GM18868 (cell line): Measurements from ENCODE around the gene COIL.

ENCODE experiments used
- ATAC-seq: cut with Tn5 transposase; IDR thresholded peaks from one replicate; pipeline ENCODE4 v1.9.1; 2021; ENCODE audit warnings: mild to moderate bottlenecking, moderate library complexity; ENCODE audit not compliant: unreplicated experiment

The COIL gene

DNA sequence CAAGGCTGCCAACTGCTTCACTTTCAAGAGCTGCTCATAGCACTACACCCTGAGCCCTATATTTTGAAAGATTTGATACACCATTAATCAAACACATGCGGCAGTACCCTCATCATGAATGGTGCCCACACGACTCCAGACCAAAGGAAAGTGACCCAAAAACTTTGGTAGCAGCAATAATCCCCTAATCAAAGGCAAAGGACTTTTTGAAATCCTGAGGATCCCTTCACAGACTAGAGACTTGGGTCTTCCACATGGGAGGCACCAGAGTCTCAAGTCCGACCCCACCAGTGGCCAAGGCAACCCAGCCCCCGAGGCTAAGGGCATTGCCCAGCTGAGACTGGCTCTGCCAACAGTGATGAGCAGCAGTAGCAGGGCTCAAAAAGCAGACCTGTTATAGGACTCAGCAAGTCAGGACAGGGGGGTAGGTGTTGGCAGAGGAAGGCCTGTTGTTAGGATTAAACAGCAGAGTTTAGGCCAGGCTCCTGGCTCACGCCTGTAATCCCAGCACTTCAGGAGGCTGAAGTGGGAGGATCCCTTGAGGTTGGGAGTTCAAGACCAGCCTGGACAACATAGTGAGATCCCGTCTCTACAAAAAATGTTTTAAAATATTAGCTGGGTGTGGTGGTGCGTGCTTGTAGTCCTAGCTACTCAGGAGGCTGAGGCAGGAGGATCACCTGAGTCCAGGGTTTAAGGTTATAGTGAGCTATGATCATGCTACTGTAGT lies 50.2 kb downstream of the COIL start:
- no peak for ATAC-seq

DNA sequence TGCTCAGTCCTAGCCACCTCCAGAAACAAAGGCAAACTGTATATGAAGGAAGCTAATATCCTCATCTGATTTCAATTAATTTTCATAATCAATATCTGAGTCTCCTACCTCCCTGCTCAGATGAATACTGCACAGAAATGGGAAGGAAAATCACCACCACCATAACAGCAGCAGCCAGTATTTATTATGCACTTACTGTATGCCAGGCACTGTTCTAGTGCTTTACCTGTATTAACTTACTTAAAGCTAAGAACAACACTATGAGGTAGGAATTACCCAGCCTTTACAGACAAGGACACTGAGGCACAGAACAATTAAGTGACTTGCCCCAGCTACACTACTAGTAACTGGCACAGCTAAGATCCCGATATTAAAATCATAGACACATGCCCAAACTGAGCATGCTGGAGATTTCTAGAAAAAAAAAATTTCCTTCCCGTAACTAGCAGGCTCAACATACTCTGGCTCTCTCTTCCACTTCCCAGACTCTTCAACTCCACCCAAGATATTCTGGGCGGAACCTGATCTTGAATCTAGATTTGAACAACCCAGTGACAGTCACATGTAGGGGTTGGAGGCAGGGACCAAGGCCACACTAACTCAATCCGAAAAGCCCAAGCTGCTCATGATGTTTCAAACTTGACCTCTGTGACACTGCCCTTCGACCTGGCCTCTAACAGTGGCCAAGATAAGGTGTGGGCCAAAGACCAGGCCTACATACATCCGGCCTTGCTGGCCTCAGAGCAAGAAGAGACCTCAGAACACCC lies 50.9 kb downstream of the COIL start:
- ATAC-seq: no peak

DNA sequence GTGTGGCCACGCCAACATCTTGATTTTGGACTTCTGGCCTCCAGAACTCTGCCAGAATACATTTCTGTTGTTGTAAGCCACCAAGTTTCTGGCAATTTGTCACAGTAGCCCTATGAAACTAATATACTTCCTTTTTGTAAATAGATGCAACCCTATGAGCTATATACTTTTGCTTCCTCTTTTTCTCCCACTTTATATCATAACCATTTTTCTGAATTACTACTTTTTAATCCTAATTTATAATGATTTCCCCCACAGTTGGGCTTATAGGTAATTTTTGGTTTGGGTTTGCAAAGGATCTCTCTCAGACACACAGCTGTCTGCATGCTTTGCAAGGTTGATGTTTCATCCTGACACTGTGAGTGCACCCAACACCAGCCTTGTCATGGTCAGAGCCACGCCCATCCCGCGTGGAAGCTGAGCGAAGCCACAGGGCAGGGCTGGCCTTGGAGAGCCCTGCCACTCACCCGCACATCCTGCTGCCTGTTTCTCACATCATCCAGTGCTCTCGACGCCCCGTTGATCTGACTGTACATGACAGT lies 52.8 kb downstream of the COIL start:
- peak; percentile 88 for ATAC-seq

DNA sequence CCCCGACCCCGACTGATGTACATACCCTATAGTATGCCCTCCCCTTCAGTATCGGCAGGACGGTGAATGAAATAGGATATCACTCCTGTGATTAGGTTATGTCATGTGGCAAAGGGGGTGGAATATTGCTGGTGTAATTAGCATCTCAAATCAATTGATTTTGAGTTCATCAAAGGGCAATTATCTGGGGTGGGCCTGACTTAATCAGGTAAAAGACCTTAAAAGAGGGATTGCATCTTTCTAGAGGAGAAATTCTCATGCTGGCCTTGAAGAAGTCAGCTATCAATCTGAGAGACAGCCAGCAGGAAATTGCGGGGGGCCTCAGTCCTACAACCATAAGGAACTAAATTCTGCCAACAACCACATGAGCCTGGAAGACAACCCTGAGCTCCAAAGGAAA lies 57.3 kb downstream of the COIL start:
- ATAC-seq: no peak

DNA sequence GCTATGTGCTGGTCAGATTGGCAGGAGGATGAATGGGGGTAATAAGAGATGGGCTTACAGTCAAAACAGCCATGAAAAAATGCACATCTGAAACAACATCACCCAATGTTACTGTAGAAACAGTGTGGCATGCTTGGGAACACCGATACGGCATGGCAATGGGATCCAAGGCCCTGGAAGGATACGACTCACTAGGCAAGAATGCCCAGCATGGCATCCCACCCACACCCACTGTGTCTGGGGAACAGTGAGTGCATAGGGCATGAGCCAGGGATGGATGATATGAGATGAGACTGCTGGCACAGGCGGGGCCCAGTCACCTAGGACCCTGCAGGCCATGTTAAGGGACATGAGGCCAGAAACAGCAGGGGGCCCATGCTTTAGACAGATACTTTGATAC lies 58.5 kb downstream of the COIL start:
- no peak for ATAC-seq

DNA sequence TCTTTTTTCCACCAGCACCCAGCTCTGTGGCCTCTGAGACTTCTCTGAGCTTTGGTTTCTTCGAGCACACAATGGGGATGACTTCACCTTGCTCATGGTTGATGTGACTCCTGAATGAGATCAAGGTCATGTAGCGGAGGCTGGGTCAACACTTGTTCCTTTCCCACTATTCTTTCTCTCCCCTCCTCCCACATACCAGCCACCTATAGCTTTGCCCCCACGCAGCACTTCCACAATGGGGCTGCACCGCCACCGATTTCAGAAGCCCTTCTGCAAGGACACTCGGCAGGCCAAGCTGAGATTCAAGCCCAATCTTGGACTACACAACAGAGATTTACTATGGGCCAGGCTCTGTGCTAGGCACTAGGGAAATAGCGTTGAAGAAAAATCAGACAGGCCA lies 61.4 kb downstream of the COIL start:
- no peak for ATAC-seq

DNA sequence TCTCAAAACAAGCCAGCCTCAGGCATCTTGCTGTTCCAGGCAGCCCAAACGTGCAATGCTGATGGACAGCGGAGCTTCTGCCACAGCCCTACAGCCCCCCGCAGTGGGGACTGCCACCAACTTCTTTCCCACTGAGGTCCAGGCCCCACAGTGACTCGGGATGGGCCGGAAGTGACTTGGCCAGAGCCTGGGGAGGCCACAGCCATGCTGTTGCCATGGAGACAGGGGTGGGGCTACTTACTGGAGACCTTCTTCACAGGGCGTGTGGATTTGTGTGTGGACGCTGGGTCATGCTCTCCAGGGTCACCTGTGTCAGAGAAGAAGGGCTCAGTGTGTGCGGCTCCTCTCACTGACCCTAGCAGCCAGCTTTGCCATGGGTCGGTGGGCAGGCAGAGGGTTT lies 62.0 kb downstream of the COIL start:
- ATAC-seq: no peak

DNA sequence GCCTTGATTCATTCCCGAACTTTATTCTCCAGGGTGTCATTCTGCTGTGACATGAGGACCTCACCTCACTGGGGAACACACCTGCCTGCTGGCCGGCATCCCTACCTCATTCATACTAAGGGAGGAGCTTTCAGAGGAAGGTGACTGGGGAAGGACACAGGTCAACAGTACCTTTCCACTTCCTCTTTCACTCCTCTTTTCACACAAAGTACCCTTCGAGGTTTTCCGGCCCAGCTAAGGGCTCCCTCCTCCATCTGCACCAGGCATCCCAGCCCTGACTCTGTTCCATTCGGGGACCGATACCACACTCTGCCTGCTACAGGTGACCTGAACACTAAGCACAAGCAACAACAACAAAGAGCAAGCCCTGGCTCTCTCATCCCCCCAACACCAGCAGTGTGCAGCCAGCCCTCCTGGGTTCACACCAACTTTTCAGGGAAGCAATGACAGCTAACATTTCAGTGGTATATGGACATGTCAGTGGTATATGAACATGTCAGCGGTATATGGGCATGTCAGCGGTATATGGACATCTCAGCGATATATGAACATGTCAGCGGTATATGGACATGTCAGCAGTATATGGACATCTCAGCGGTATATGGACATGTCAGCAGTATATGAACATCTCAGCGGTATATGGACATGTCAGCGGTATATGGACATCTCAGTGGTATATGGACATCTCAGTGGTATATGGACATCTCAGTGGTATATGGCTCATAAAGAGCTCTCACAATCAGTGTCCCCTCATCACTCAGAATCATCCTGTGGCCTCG lies 63.0 kb downstream of the COIL start:
- peak; percentile 65 for ATAC-seq

DNA sequence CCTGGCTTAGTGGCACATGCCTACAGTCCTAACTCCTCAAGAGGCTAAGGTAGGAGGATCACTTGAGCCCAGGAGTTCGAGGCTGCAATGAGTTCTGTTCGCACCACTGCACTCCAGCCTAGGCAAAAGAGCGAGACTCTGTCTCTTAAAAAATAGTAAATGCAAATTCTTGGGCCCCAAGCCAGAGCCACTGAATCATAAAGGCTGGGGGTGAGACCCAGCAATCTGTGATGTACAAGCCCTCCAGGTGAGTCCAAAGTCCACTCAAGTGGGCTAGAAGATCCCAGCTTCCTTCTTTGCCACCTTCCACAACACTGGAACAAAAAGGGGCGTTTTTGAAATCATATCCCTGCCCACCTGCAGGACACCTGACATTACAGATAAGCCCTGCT lies 63.9 kb downstream of the COIL start:
- ATAC-seq: no peak

DNA sequence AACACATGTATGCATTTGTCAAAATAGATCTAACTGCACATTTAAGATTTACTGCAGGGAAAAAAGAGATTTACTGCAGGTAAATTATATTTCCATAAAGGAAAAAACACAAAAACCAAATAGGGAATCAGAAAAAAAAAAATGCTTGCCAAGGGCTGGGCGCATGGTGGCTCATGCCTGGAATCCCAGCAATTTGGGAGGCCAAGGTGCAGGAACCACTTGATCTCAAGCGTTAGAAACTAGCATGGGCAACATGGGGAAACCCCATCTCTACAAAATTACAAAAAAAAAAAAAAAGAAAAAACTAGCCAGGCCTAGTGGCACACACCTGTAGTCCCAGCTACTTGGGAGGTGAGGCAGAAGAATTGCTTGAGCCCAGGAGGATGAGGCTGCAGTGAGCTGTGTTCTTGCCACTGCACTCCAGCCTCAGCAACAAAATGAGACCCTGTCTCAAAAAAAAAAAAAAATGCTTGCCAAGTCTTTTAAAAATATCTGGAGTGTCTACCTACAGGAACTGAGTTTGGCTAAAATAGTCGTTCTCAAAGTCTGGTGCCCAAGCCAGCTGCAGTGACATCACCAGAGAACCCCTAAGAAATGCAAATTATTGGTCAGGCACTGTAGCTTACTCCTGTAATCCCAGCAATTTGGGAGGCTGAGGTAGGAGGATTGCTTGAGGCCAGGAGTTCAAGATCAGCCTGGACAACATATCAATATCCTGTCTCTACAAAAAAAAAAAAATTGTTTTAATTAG lies 64.5 kb downstream of the COIL start:
- ATAC-seq: no peak

DNA sequence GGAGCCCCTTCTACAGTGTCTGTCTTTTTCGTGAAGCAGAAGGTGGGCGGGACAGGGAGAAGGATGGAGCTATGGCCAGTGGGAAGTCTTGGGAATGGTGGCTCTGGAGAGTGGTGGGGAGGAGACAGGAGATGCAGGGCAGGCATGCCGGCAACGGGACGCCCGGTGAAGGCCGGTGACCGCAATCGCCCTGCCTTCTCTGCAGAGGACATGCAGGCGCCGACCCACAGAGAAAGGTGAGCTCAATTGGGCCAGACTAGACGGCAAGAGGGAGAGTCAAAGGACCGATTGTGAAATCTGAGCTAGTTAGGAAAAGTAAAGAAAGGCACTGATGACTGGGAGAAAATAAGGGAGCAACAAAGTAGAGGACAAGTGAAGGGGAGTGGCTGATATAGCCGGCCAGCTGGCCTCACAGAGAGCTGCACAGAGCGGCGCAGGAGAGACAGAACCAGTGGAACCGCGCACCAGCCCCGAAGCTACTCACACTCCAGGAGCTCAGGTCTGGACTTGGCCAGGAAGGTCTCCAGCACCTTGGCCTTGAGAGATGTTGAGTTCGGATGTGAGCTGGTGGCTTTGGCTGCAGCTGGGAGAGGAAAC lies 65.9 kb downstream of the COIL start:
- ATAC-seq: no peak

DNA sequence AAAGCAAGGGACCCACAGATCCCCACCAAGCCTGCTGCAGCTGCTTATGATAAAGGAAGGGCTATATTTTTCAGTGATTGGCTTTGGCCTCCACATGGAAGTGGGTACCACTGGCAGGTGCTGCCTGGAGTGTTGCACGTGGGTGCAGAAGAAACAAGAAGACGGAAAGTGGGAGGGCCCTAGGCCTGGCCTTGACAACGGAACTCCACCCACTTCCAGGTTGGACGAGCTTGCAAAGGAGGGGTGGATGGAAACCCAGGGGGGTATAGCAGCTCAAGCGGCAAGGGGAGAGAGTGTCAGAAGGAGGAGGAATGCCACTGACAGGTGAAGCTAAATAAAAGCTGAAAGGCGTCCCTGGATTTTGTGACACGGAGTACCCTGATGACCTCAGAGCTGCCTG lies 67.3 kb downstream of the COIL start:
- no peak for ATAC-seq

DNA sequence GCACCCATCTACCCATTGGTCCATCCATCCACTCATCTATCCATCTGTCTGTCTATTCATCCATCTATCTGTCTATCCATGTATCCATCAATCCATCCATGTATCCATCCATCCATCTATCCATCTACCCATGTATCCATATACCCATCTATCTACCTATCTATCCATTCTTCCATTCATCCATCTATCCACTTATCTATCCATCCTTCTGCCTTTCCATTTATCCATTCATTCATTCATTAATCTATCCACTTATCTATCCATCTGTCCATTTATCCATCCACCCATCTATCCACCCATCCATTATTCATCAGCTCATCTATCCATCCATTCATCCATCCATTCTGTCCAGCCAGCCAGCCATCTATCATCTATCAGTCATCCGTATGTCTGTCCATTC lies 68.5 kb downstream of the COIL start:
- no peak for ATAC-seq

DNA sequence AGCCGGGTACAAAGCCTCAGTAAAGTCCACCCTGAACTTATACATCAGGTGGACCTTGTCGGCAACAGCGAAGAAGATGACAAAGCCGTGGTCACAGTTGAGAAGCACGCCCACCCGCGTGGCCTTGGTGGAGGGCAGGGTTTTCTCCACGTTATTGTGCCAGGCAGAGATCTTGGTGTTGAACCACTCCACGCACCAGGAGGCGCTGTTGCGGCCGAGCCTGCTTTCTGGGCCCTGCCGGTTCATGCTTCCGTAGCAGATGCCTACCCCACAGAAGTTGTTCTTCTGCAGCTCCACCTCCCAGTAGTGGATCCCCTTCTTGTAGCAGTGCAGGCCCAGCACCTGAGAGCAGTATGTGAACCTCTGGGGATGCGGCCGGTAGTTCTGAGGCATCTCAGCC lies 69.1 kb downstream of the COIL start:
- no peak for ATAC-seq

DNA sequence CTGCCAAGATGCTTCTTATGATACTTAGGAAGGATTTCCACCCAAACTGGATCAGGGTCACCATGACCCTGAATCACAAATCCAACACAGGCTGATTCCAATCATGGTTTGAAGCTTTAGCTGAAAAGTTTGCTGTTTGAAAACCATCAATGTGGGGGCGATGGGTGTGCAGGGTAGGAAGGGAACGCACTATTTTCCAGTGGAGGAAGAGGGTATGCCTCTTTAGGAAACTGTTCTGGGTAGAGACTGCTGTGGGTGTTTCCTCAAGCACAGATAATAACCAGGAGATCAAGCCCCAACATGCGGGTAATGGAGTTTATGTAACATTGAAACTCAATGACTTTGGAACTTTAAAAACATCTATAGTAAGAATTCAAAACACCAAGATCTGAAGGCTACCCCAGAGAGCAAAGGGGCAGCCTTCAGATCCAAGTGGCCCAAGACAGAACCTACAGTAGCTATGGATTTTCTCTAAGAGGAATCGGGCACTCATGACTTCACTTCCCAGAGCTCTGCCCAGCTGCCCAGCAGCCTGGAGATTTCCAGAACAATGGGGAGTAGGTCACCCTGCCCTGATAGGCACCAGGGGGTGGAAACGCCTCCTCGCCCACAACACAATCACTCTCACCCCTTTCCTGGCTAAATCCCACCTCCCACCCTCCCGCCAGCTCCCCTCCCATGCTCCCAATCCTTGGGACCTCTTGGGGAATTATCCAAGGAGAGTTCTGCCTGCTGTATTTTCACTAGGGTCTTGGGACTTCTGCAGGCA lies 69.8 kb downstream of the COIL start:
- no peak for ATAC-seq

DNA sequence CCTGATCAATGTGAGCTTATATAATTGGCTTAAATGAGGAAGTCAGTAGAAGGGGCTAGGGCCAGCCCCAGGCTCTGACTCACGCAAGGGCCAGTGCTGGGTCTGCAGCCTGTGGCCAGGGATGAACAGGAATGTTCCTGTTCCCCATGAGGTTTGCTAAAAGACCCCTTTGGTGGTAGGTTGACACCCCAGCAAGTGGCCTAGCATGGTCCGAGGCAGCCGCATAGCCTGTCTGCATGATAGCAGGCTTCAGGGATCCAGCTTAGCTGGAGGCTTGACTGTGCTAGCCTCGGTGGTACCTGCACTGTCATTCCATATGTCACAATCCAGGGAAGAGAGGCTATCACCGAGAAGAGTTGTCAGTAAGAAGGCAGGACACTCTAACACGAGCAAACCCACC lies 70.5 kb downstream of the COIL start:
- ATAC-seq: no peak
